Measurements from ENCODE around the gene SMG6. TPM values are rescaled to one million over a fixed set of nuclear protein-coding genes. Genes with fewer than 3 reads are reported as not detected.
A peak's percentile ranks its signal among the peaks of the same experiment; 100 is the strongest.

Gene SMG6
- total and polyA plus RNA-seq, 2 donors (not counting 1 experiment from before 2014, with no cell fraction given): 10.6 to 35.5 TPM

- no peak for DNase-seq
- H3K27me3 ChIP-seq (replicated peaks in 1 of 4; ENCODE audit: control extremely low read depth in 1 of 4, control insufficient read depth in 3 of 4, insufficient read depth in 4 of 4, low read length in 3 of 4): no peaks in the 10 kb centered on the region
- H3K4me1 Mint-ChIP-seq: peaks cover 13% of the 10 kb centered on the region
- H3K79me2 ChIP-seq (ENCODE audit: control insufficient read depth, insufficient read depth, low read length): peaks cover 41% of the 10 kb centered on the region
- intact Hi-C loops (cut with micrococcal nuclease): loop anchor here (5.0 kb wide), 2 partner anchors 47 to 207 kb away; partner anchors contain the start of gene METTL16
- H3K4me1 ChIP-seq (ENCODE audit: control insufficient read depth in 2 of 2, insufficient read depth in 2 of 2, low read length in 2 of 2): peaks cover 6 to 19% of the 10 kb centered on the region in 2 donors
- H3K36me3 ChIP-seq (replicated peaks in 1 of 2; ENCODE audit: control extremely low read depth in 1 of 2, control insufficient read depth in 1 of 2, extremely low read depth in 1 of 2, insufficient read depth in 2 of 2, low read length in 1 of 2): peaks cover 0 to 4% of the 10 kb centered on the region in 2 experiments
- no peak for ATAC-seq (ENCODE audit: low read depth)
- CTCF ChIA-PET: interaction anchor here (2.8 kb wide), 1 partner anchor 48 kb away, joined by 8 read pairs; no protein-coding TSS in a partner anchor
- no peaks in the 10 kb centered on the region for H3K9me3 ChIP-seq (ENCODE audit: control extremely low read depth in 1 of 3, control insufficient read depth in 2 of 3, insufficient read depth in 1 of 3, low read length in 2 of 3)
- H3K4me3 ChIP-seq (ENCODE audit: control extremely low read depth in 1 of 5, extremely low read depth in 1 of 5, insufficient read depth in 1 of 5, low read depth in 2 of 5, low read length in 4 of 5): no peak overlapping the region
- peak overlapping the region; percentile 59 for H3K27ac Mint-ChIP-seq
- H3K4me3 Mint-ChIP-seq: peak overlapping the region; percentile 74
- no peak overlapping the region for H3K4me2 ChIP-seq (replicated peaks; ENCODE audit: low read depth, low read length, poor library complexity, severe bottlenecking)
- no peak overlapping the region for H3K27ac ChIP-seq (ENCODE audit: low read length in 2 of 2)
- POLR2A ChIA-PET: interaction anchor here (0.7 kb wide), 1 partner anchor 18 kb away, joined by 8 read pairs; no protein-coding TSS in a partner anchor
- H2AFZ ChIP-seq (ENCODE audit: insufficient read depth, low read depth, low read length, poor library complexity, severe bottlenecking): no peak overlapping the region
- no peaks in the 10 kb centered on the region for H3K27me3 Mint-ChIP-seq
- TF ChIP-seq CTCF (IDR thresholded peaks at IDR 0.05) (no peak), EZH2 (IDR thresholded peaks at IDR 0.05; ENCODE audit: borderline replicate concordance, insufficient read depth, low read depth, low read length, poor library complexity, severe bottlenecking) (no peak)
- no peaks in the 10 kb centered on the region for H4K20me1 ChIP-seq (ENCODE audit: control insufficient read depth, insufficient read depth, low read length, poor library complexity, severe bottlenecking)
- no peak overlapping the region for H3K9ac ChIP-seq (ENCODE audit: low read length)
- H3K9me3 Mint-ChIP-seq (ENCODE audit: insufficient read depth): no peaks in the 10 kb centered on the region
- 92% methylated on average over 2 of the region's 4 CpGs for WGBS (ENCODE audit: insufficient coverage)
Measured at GRCh38 chr17:2304931-2305330, 1.3 kb upstream of the SMG6 start.

GRCh38 chr17:2302778-2303203 lies 794 bp downstream of the SMG6 start:
- H3K9ac ChIP-seq (ENCODE audit: low read length): peak overlapping the region; percentile 89
- intact Hi-C loops (cut with micrococcal nuclease): loop anchor here (1.0 to 5.0 kb wide), 3 partner anchors 34 to 210 kb away; partner anchors contain the start of genes METTL16 and TSR1
- ATAC-seq (ENCODE audit: low read depth) (no peak), DNase-seq (no peak)
- peak overlapping the region; percentile 85 for H3K27ac Mint-ChIP-seq
- POLR2A ChIA-PET: no interaction called here
- peak overlapping the region; percentile 91 for H3K4me3 Mint-ChIP-seq
- peaks cover 54% of the 10 kb centered on the region for H3K79me2 ChIP-seq (ENCODE audit: control insufficient read depth, insufficient read depth, low read length)
- TF ChIP-seq CTCF (IDR thresholded peaks at IDR 0.05) (no peak), EZH2 (IDR thresholded peaks at IDR 0.05; ENCODE audit: borderline replicate concordance, insufficient read depth, low read depth, low read length, poor library complexity, severe bottlenecking) (no peak)
- H3K27me3 Mint-ChIP-seq: no peaks in the 10 kb centered on the region
- 1% methylated on average over 9 of the region's 12 CpGs for WGBS (ENCODE audit: insufficient coverage)
- peaks cover 0 to 21% of the 10 kb centered on the region in 2 experiments for H3K36me3 ChIP-seq (replicated peaks in 1 of 2; ENCODE audit: control extremely low read depth in 1 of 2, control insufficient read depth in 1 of 2, extremely low read depth in 1 of 2, insufficient read depth in 2 of 2, low read length in 1 of 2)
- H3K27ac ChIP-seq (ENCODE audit: low read length in 2 of 2): peak overlapping the region in 1 of 2 donors; percentile 85
- H3K27me3 ChIP-seq (replicated peaks in 1 of 4; ENCODE audit: control extremely low read depth in 1 of 4, control insufficient read depth in 3 of 4, insufficient read depth in 4 of 4, low read length in 3 of 4): no peaks in the 10 kb centered on the region
- peak overlapping the region; percentile 92 for H3K4me2 ChIP-seq (replicated peaks; ENCODE audit: low read depth, low read length, poor library complexity, severe bottlenecking)
- no peaks in the 10 kb centered on the region for H3K9me3 ChIP-seq (ENCODE audit: control extremely low read depth in 1 of 3, control insufficient read depth in 2 of 3, insufficient read depth in 1 of 3, low read length in 2 of 3)
- H3K9me3 Mint-ChIP-seq (ENCODE audit: insufficient read depth): no peaks in the 10 kb centered on the region
- peaks cover 11% of the 10 kb centered on the region for H3K4me1 Mint-ChIP-seq
- H3K4me3 ChIP-seq (ENCODE audit: control extremely low read depth in 1 of 5, extremely low read depth in 1 of 5, insufficient read depth in 1 of 5, low read depth in 2 of 5, low read length in 4 of 5): peak overlapping the region; percentile 78 to 98 (median 95)
- H2AFZ ChIP-seq (ENCODE audit: insufficient read depth, low read depth, low read length, poor library complexity, severe bottlenecking): peak overlapping the region; percentile 85
- H4K20me1 ChIP-seq (ENCODE audit: control insufficient read depth, insufficient read depth, low read length, poor library complexity, severe bottlenecking): no peaks in the 10 kb centered on the region
- H3K4me1 ChIP-seq (ENCODE audit: control insufficient read depth in 2 of 2, insufficient read depth in 2 of 2, low read length in 2 of 2): peaks cover 6 to 19% of the 10 kb centered on the region in 2 donors
- CTCF ChIA-PET: interaction anchor here (1.1 to 2.8 kb wide), 6 partner anchors 10 to 250 kb away, joined by 3 to 8 read pairs (median 6); partner anchors contain the start of gene HIC1

Measured in B cell (primary cell).